GM18861 (cell line): ENCODE data around the gene RFC5.
"Not testable (repeated sequence)": the region's sequence is repeated elsewhere in the genome, so short reads cannot be mapped to it uniquely, and the experiment has no call there.

Experiments
- ATAC-seq: cut with Tn5 transposase; IDR thresholded peaks from one replicate; pipeline ENCODE4 v1.9.1; 2021; ENCODE audit not compliant: unreplicated experiment

The RFC5 gene

DNA sequence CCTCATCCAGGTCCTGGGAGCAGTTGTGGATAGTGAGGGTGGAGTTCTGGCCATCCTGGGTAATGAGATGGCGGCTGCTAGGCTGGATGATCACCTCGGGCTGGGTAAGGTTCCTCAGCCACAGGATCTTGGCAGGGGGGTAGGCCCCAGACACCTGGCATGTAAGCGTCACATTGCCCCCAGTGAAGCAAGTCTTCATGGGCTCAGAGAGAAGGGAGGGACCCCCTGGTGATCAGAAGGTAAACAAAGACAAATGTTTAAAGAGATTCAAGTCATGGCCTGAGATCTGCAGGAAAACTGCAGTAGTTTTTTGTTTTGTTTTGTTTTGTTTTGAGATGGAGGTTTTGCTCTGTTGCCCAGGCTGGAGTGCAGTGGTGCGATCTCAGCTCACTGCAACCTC, 57.3 kb downstream of the RFC5 start:
- no peak for ATAC-seq

DNA sequence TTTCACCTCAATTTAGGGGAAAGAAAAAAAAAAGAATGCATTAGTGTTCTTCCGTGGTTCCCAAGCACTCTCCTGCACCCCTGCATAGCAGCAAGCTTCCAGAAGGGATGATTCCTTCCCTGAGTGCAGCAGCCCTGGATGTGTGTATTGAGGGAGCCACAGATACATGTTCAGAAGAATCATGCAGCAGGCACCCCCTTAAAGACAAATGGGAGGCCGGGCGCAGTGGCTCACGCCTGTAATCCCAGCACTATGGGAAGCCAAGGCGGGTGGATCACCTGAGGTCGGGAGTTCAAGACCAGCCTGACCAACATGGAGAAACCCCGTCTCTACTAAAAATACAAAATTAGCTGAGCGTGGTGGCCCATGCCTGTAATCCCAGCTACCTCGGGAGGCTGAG, 65.0 kb downstream of the RFC5 start:
- not testable (repeated sequence) for ATAC-seq
